Astrocyte (in vitro differentiated cells and primary cell): ENCODE data around the gene PRSS21. TPM values are rescaled to one million over a fixed set of nuclear protein-coding genes. Genes with fewer than 3 reads are reported as not detected.

Experiments used
- DNase-seq: peaks from one replicate; pipeline ENCODE4 v3.0.0-alpha.2; 2010; ENCODE audit warnings: low read depth
- FAIRE-seq: peaks from 2 replicates; lab custom pipeline; 2011; peaks lifted over from hg19 to GRCh38; lab: Jason Lieb, UNC
- H2AFZ ChIP-seq: 2 replicates; pipeline ENCODE4 v1.6.0; 2012; ENCODE audit warnings: low read depth, low read length, inconsistent platforms
- H3K27ac ChIP-seq: 2 replicates; pipeline ENCODE4 v1.5.1; 2011; ENCODE audit warnings: low read depth, low read length, inconsistent platforms
- H3K27me3 ChIP-seq: 2 replicates; pipeline ENCODE4 v1.6.0; 2011; ENCODE audit warnings: low read length, inconsistent platforms; ENCODE audit not compliant: insufficient read depth
- H3K36me3 ChIP-seq: 2 replicates; pipeline ENCODE4 v1.5.1; 2011; ENCODE audit warnings: low read length, inconsistent platforms; ENCODE audit not compliant: insufficient read depth
- H3K4me1 ChIP-seq: 2 replicates; pipeline ENCODE4 v1.5.1; 2011; ENCODE audit warnings: low read length, inconsistent platforms; ENCODE audit not compliant: insufficient read depth
- H3K4me2 ChIP-seq: 2 replicates; pipeline ENCODE4 v1.6.0; 2012; ENCODE audit warnings: low read length, inconsistent platforms
- H3K4me3 ChIP-seq: 2 replicates; pipeline ENCODE4 v1.5.1; 2011; ENCODE audit warnings: low read depth, mild to moderate bottlenecking, low read length, inconsistent platforms; ENCODE audit not compliant: insufficient read depth
- H3K79me2 ChIP-seq: 2 replicates; pipeline ENCODE4 v1.6.0; 2012; ENCODE audit warnings: mild to moderate bottlenecking, low read length, inconsistent platforms; ENCODE audit not compliant: insufficient read depth
- H3K9ac ChIP-seq: 2 replicates; pipeline ENCODE4 v1.6.0; 2012; ENCODE audit warnings: mild to moderate bottlenecking, low read length, inconsistent platforms
- H3K9me3 ChIP-seq: 2 replicates; pipeline ENCODE4 v1.5.1; 2012; ENCODE audit warnings: low read depth, mild to moderate bottlenecking, low read length, inconsistent platforms; ENCODE audit not compliant: insufficient read depth
- H4K20me1 ChIP-seq: 2 replicates; pipeline ENCODE4 v1.6.0; 2012; ENCODE audit warnings: low read length, inconsistent platforms; ENCODE audit not compliant: insufficient read depth
- H3K27ac Mint-ChIP-seq: one replicate; pipeline ENCODE4 v1.8.0; 2021; ENCODE audit warnings: mild to moderate bottlenecking, mixed read lengths; ENCODE audit not compliant: unreplicated experiment
- H3K27me3 Mint-ChIP-seq: one replicate; pipeline ENCODE4 v1.8.0; 2021; ENCODE audit warnings: low read depth, mixed read lengths; ENCODE audit not compliant: unreplicated experiment
- H3K36me3 Mint-ChIP-seq: one replicate; pipeline ENCODE4 v1.8.0; 2021; ENCODE audit warnings: low read depth, mixed read lengths; ENCODE audit not compliant: unreplicated experiment
- H3K4me1 Mint-ChIP-seq: one replicate; pipeline ENCODE4 v1.8.0; 2021; ENCODE audit warnings: low read depth, mixed read lengths; ENCODE audit not compliant: unreplicated experiment
- H3K4me3 Mint-ChIP-seq: one replicate; pipeline ENCODE4 v1.8.0; 2021; ENCODE audit warnings: mild to moderate bottlenecking, moderate library complexity, mixed read lengths; ENCODE audit not compliant: unreplicated experiment
- H3K9me3 Mint-ChIP-seq: one replicate; pipeline ENCODE4 v1.8.0; 2021; ENCODE audit warnings: mild to moderate bottlenecking, mixed read lengths; ENCODE audit not compliant: unreplicated experiment
- CTCF ChIP-seq: IDR thresholded peaks from 2 replicates; pipeline ENCODE4 v1.5.1; 2011; ENCODE audit warnings: low read depth, mild to moderate bottlenecking, inconsistent platforms, low read length, moderate library complexity; ENCODE audit not compliant: insufficient read depth
- EZH2 ChIP-seq: IDR thresholded peaks from 2 replicates; pipeline ENCODE4 v1.6.1; 2012; ENCODE audit warnings: mild to moderate bottlenecking, low read length, inconsistent platforms; ENCODE audit not compliant: insufficient read depth
- total RNA-seq: library from RNA; stranded (reverse); gene quantifications from 2 replicates; pipeline ENCODE4 v1.2.1, GENCODE V29; 2021

The PRSS21 gene
- total RNA-seq, 1 donor from 2014 or later, result not detected

GRCh38 chr16:2790631-2791030 is 26.4 kb upstream of the PRSS21 start:
- Histone ChIP-seq H3K4me3 (no peak overlapping the region), H3K36me3 (no peaks in the 10 kb centered on the region), H2AFZ (no peak overlapping the region), H3K9me3 (no peaks in the 10 kb centered on the region), H3K4me2 (no peak overlapping the region), H3K27ac (no peak overlapping the region), H3K9ac (no peak overlapping the region), H3K4me1 (no peaks in the 10 kb centered on the region), H3K27me3 (peaks cover 22% of the 10 kb centered on the region), H4K20me1 (no peaks in the 10 kb centered on the region), H3K79me2 (no peaks in the 10 kb centered on the region)
- Mint-ChIP-seq H3K36me3 (no peaks in the 10 kb centered on the region), H3K4me1 (peaks cover 3% of the 10 kb centered on the region), H3K27me3 (peaks cover 32% of the 10 kb centered on the region), H3K4me3 (no peak overlapping the region), H3K9me3 (peaks cover 3% of the 10 kb centered on the region), H3K27ac (no peak overlapping the region)
- FAIRE-seq, result no peak
- no peak for DNase-seq
- TF ChIP-seq EZH2 (no peak), CTCF (no peak)

GRCh38 chr16:2791174-2791573 is 25.9 kb upstream of the PRSS21 start:
- DNase-seq (no peak), FAIRE-seq (no peak)
- Mint-ChIP-seq H3K4me3 (no peak overlapping the region), H3K27ac (no peak overlapping the region), H3K9me3 (peaks cover 3% of the 10 kb centered on the region), H3K27me3 (peaks cover 29% of the 10 kb centered on the region), H3K4me1 (peaks cover 8% of the 10 kb centered on the region), H3K36me3 (no peaks in the 10 kb centered on the region)
- H3K4me3 ChIP-seq, result no peak overlapping the region
- H2AFZ ChIP-seq, result no peak overlapping the region
- H3K27ac ChIP-seq, result no peak overlapping the region
- H3K27me3 ChIP-seq, result peaks cover 20% of the 10 kb centered on the region
- H3K36me3 ChIP-seq, result no peaks in the 10 kb centered on the region
- no peaks in the 10 kb centered on the region for H3K79me2 ChIP-seq
- H3K9me3 ChIP-seq, result no peaks in the 10 kb centered on the region
- no peaks in the 10 kb centered on the region for H3K4me1 ChIP-seq
- no peak overlapping the region for H3K9ac ChIP-seq
- no peaks in the 10 kb centered on the region for H4K20me1 ChIP-seq
- no peak overlapping the region for H3K4me2 ChIP-seq
- TF ChIP-seq CTCF, result no peak

GRCh38 chr16:2792940-2793339 is 24.1 kb upstream of the PRSS21 start:
- no peak overlapping the region for H2AFZ ChIP-seq
- Mint-ChIP-seq H3K4me3 (no peak overlapping the region), H3K9me3 (peaks cover 3% of the 10 kb centered on the region), H3K36me3 (no peaks in the 10 kb centered on the region), H3K27ac (no peak overlapping the region), H3K4me1 (peaks cover 8% of the 10 kb centered on the region), H3K27me3 (peaks cover 30% of the 10 kb centered on the region)
- DNase-seq (no peak), FAIRE-seq (no peak)
- H3K36me3 ChIP-seq, result no peaks in the 10 kb centered on the region
- no peak overlapping the region for H3K27ac ChIP-seq
- H3K4me3 ChIP-seq, result no peak overlapping the region
- H3K4me1 ChIP-seq, result no peaks in the 10 kb centered on the region
- no peak overlapping the region for H3K4me2 ChIP-seq
- TF ChIP-seq EZH2 (no peak), CTCF (no peak)
- H3K79me2 ChIP-seq, result no peaks in the 10 kb centered on the region
- H3K9me3 ChIP-seq, result no peaks in the 10 kb centered on the region
- H3K9ac ChIP-seq, result no peak overlapping the region
- H4K20me1 ChIP-seq, result no peaks in the 10 kb centered on the region
- H3K27me3 ChIP-seq, result peaks cover 17% of the 10 kb centered on the region
